NCI-H1417 (cell line): Measurements from ENCODE around the gene KLK2.
"Not testable (repeated sequence)": the region's sequence is repeated elsewhere in the genome, so short reads cannot be mapped to it uniquely, and the experiment has no call there.

Experiments
- DNase-seq, 3 experiments: peaks; one replicate each; lab custom pipeline; 2025; lab: John Stamatoyannopoulos, UW

Gene KLK2

DNA sequence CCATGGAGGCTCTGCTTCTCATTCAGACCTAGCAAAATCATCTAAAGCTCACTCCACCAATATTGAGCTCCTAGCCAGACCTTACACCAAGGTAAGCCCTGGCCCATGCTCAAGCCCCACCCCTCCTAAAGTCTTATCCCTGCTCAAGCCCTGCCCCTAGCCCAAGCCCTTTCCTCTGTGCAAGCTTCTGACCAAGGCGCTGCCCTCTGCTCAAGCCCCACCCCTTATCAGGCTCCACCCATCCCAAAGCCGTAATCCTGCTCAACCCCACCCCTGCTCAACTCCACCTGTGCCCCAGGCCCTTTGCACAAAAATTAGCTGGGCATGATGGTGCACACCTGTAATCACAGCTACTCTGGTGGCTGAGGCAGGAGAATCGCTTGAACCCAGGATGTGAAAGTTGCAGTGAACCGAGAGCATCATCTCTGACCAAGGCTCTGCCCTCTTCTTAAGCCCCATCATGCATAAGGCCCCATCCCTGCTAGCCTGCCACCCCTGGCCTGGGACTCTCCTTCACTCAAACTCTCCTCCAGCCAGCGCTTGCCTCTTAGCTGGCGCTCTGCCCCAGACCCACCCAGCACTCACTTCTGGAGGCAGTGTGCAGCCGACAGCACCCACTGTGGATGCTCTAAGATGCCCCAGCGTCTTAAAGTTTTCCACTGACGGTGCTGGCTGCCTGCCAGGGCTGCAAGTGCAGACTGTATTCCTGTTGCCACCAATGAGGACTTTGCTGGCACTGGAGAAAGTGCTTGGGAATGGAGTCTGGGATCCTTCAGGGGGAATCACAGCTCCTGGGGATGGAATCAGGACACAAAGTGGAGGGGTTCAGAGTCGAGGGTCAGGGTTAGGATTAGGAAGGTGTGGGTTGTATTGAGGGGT lies 21.5 kb downstream of the KLK2 start:
- no peak for DNase-seq

DNA sequence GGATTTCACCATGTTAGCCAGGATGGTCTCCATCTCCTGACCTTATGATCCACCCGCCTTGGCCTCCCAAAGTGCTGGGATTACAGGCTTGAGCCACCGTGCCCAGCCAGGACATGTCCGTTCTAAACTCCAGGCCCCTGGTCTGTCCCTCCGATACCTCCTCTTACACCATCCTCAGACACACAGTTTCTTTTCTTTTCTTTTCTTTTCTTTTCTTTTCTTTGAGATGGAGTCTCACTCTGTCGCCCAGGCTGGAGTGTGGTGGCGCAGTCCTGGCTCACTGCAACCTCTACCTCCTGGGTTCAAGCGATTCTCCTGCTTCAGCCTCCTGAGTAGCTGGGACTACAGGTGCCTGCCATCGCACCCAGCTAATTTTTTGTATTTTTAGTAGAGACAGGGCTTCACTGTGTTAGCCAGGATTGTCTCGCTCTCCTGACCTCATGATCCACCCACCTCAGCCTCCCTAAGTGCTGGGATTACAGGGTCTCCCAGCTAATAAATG lies 22.9 kb downstream of the KLK2 start:
- not testable (repeated sequence) for DNase-seq

DNA sequence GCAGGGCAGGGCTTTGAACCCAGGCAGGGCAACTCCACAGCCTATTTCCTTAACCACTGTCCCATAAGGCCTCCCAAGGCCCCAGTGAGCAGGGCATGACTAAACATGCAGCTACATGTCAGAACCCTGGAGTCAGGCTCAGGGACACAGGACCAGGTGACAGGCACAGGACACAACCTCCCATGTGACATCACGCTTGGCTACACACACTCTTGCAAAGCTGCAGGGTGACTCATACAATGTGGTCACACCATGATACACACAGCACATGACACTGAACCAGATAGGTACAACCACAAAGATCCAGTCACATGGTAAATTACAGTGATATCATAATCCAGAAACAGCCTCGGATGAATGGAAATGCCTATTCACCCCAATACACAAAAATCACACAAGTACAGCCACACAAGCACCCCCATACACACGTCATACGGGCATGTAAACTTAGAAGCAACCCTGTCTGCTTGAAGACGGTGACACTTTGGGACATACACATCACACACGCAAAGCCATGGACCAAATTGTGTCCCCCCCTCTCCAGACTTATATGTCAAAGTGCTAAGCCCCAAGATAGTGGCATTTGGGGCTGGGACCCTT lies 23.5 kb downstream of the KLK2 start:
- DNase-seq = peak in 2 of 3 experiments; percentile 13 to 58

DNA sequence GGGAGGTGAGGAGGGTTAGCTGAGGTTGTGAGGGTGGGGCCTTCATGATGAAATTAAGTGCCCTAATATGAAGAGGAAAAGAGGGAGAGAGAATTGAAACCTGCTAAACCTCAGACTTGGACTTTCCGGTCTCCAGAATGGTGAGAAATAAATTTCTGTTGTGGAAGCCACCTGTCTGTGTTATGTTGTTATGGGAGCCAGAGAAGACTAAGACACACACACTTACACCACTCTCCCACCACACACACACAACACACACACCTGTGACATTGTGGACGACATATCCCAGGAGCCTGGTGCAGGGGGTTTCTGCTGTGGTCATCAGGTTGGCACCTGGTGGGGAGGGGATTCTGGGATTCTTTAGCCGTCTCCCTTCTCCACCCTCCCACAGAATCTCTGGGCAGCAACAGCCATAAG lies 24.0 kb downstream of the KLK2 start:
- no peak for DNase-seq

DNA sequence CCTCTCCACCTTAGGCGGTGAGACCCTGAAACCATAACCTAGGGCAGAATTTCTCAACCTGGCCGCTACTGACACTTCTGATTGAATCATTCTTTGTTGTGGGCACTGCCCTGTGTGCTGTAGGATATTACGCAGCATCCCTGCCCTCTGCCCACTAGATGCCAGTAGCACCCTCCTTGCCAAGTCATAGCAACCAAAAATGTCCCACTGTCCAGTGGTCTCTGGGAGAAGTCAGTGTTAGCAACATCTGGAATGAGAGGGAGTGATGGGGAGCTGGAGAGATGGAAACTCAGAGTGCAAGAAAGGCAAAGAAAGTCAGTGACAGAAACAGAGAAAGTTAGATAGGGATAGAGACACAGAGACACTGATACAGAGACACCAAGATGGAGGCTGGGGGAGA lies 24.4 kb downstream of the KLK2 start:
- no peak for DNase-seq

DNA sequence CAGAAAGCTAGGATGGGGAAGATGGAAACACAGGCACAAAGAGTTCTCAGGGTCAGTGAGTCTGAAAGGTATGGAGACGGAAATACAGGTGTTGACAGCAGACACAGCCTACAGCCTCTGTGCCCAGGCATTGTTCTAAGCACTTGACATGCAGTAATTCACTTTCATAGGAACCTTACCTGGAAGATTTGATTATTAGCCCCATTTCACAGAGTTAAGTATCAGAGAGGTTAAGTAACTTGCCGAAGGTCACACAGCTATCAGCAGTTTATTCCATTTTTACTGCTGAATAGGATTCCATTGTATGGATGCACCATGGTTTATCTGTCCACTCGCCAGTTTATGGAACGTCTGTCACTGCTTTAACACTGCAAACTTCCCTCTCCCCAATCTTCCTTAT lies 24.8 kb downstream of the KLK2 start:
- no peak for DNase-seq

DNA sequence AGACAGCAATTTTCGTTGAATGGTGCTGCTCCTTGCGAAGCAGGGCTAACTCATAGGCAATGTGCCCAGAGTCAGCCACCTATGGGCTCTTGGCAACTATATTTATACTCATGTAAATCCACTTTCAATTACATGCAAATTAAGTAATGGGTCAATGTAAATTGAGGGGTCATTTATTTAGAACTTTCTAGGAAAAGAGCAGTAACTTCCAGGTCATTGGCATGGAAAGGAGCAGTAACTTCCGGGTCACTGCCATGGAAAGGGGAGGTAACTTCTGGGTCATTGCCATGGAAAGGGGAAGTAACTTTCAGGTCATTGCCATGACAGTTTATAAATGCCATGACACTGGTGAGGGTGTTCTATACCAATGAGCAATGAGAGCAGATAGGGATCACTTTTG lies 26.3 kb downstream of the KLK2 start:
- DNase-seq = no peak

DNA sequence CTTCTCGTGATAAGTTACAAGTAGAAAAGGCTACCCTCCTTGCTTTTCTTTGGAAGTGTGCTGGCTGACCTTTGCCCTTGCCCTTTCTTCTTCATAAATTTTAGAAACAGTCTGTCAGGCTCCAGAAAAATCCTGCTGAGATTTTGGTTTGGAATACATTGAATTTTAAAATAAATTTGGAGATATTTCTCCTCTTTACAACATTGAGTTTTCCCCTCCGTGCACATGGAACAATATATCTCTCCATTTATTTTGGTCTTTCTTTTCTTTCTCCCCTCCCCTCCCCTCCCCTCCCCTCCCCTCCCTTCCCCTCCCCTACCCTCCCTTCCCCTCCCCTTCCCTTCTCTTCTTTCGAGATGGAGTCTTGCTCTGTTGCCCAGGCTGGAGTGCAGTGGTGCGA lies 29.4 kb downstream of the KLK2 start:
- no peak for DNase-seq

DNA sequence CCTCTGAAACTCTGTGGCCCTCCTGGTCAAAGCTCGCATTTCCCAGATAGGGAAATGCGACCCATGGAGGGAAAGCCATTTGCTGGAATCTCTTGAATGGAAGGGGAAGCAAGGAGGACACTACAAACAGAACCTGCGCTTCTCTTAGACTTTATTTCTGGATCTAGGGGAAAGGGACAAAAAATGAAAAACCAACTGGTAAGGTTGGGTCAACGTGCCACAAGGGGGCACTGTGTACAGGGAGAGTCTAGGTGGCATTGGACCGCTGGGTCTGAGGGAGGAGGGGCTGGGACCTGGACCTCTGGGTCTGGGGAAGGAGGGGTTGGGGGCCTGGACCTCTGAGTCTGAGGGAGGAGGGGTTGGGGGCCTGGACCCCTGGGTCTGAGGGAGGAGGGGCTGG lies 33.0 kb downstream of the KLK2 start:
- peak in 2 of 3 experiments; percentile 8 to 18 for DNase-seq

DNA sequence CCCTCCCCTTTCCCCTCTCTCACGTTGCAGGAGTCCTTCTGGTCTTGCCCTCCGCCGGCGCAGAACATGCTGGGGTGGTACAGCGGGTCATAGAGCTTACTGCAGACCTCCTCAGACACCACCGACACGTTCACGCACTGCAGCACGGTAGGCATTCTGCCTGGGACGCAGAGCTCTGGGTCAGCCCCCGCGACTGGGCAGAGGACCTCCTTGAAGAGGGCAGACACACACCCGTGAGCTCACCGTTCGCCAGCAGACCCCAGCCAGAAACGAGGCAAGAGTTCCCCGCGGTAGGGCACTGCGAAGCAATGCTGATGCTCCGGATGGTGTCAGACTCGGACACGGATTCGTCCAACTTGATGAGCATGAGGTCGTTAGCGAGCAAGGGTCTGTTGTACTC lies 35.1 kb downstream of the KLK2 start:
- no peak for DNase-seq

DNA sequence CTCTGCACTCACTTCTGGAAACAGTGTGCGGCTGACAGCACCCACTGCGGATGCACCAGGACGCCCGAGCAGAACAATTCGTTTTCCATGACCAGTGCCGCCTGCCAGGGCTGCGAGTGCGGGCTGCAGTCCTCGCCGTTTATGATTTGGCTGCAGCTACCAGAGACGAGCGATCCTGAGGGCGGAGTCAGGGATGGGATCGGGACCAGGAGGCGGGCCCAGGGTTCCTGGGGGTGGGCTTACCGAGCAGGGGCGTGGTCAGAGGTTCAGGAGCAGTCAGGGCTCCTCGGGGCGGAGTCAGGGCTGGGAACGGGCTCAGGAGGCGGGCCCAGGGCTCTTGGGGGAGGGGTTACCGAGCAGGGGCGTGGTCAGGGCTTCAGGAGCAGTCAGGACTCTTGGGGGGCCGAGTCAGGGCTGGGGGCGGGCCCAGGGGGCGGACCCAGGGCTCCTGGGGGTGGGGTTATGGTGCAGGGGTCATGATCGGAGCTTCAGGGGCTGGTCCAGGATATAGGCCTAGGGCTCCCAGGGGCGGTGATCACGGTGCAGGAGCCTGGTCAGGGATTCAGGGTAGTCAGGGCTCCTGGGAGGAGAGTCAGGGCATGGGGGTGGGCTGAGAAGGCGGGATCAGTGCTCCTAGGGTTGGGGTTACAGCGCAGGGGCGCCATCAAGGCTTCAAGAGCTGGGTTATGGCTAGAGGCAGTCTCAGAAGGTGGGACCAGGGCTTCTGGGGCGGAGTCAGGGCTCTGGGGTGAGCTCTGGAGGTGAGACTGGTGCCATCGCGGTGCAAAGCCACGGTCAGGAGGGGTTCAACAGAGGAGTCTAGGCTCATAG lies 36.2 kb downstream of the KLK2 start:
- DNase-seq = peak in 2 of 3 experiments; percentile 27 to 53

DNA sequence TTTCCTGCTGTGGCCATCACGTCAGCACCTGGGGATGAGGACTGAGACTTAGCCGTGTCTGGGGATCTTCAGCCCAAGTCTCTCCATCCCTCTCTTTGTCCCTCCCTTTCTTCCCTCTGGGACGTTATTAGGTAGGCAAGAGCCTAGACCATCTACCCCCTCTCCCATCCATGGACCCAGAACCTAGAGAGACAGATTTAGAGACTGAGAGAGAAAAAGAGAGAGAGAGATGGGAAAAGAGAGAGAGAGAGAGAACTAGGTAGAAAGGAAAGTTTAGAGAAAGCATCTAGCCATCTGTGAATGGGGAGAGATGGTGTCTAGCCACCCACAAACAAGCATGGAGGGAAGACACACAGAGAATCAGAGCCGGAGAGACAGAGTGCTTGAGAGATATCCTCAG lies 37.5 kb downstream of the KLK2 start:
- no peak for DNase-seq

DNA sequence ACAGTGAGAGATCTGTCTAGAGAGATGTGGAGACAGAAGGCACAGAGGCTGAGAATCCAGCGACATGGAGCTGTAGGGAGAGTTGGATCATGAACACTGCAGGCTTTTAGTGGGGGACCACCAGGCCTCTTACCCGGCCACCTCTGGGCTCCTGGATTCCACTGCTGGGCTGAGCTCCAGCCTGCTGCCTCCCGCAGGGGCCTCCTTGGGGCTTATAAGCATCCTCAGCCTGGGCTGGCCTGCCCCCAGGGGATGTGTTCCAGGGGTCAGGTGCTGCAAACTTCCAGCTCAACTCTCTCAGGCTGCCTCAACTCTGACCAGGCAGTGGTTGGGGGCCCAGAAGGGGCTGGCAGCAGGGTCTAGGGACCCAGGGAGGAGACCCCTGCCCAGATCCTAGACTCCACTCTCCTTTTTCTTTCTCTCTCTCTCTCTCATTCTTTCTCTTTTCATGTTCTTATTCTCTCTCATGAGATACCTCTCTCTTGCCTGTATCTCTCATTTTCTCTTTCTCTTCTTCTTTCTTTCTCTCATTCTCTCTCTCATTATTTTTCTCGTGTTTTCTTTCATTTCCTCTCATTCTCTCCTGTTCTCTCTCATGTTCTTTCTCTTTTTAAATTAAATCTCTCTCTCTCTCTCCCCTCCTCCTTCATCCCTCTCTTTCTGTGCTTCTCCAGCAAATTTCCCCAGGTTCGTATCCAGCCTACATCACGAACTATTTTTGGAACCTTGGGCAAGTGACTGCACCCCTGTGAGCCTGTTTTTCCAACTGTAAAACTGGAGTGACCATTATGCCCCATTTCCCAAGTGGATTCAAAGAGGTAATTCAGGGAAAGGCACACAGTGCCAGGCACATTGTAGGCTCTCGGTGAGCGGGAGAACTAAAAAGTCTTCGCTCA lies 38.2 kb downstream of the KLK2 start, which contains the start of gene KLK4:
Gene KLK4 (minus strand): TSS at position 190 of the 896 bp plus-strand sequence. CDS start 657 bp downstream, outside the sequence.
- DNase-seq = no peak

DNA sequence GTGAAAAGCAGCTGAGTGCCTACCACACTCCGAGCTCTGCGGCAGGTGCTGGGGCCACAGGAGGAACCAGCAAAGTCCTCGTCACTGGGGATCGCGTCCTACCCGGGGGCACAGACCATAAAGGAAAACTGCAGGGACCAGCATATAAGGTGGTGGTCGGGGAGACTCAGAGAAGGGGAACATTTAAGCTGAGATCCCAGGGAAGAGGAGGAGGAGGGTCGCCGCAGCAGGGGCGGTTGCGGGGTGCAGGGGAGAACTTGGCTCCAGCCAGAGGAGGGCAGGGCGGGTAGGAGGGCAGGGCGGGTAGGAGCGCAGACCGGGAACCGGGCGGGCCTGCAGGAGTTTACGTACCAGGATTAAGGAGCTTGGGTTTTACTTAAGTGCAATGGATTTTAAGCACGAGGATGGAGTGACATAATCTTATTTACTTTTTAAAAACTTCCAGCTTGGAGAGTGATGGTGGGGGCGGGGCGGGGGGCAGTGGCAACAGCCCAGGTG lies 38.9 kb downstream of the KLK2 start:
- DNase-seq = no peak

DNA sequence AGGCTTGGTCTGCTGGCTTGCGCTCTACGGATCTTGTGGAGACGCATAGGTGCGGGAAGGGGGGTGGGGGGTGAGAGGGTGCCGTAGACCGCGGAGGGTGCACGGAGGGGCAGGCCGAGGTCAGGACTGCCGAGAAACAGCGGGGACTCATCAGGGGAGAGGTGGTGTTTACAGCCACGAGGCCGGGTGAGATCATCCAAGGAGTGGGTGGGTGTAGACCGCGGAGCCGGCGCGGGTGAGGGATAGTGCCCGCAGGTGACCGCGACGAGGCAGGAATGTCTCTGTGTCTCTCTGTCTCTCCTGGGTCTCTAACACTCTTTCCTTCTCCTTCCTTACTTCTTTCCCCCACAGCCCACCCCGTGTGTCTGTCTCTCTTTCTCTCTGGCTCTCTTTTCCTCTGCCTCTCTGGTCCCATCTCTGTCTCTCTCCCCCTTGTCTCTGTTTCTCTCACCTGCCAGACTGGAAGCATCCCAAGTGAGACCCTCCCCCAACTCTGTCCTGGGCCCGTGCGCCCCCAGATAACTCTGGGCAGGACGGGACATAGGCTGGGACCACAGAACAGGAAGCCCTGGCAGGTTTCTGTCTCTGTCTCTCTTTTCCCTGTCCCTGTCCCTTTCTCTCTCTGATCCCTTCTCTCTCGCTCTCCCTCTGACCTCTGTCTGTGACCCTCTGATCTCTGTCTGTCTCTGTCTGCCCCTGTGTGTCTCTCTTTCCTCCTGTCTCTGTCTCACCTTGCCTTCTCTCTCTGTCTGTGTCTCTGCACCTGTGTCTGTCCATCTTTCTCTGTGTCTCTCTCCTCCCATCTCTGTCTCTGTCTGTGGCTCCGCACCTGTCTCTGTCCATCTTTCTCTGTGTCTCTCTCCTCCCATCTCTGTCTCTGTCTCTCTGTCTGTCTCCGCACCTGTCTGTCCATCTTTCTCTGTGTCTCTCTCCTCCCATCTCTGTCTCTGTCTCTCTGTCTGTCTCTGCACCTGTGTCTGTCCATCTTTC lies 39.8 kb downstream of the KLK2 start:
- DNase-seq = no peak

DNA sequence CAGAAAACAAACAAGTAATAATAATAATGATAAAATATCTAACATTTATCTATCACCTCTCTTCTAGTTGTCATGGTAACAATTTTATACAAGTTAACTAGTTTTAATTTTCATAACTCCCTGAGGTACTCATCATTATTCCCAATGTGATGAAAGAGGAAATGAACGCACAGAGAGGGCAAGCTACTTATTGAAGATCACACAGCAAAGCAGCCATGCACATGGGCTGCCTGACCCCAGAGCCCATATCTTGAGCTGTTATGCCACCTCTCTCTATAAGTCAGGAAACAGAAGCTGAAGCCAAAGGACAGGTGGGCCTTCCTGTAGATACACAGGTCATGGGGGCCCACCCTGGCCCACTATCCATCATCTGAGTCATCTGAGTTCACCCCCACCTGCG lies 42.8 kb downstream of the KLK2 start:
- DNase-seq = no peak

DNA sequence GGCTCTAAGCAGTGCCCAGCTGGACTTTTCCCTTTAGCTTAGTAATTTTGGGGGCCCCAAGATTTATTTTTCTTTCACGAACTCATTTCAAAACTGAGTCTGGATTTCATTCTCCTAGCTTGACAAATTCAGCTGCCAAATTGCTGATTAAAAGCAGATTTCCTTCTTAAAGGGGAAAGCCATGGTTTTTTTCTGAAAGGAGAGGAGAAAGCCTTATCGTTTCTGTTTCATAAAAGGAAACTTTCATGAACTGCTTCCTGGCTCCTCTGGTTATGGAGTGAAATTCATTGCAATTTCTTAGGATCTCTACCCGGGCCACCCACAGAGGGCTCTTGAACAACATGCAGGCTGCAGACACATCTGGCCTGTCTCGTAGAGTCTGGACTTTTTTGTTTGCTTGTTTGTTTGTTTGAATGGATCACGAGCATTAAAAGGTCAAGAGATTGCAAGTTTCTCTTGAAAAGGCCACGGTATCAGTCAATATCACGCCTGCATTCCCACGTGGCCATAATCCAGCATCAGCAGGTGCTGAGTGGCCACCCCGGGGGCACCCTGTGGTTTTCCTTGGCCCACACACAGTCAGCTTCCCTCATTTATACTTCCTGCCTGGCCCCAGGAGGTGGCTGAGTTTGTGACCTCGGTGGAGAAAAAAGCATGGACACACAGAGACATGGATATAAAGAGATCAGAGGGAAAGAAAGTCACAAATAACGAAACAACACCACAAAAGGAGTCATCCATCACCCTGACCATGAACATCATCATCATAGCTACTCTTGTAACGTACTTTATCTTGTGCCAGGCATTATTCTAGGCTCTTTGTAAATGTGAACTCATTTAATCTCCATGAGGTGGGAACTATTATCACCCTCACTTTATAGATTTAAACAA lies 48.4 kb downstream of the KLK2 start:
- peak in 2 of 3 experiments; percentile 64 to 92 for DNase-seq

DNA sequence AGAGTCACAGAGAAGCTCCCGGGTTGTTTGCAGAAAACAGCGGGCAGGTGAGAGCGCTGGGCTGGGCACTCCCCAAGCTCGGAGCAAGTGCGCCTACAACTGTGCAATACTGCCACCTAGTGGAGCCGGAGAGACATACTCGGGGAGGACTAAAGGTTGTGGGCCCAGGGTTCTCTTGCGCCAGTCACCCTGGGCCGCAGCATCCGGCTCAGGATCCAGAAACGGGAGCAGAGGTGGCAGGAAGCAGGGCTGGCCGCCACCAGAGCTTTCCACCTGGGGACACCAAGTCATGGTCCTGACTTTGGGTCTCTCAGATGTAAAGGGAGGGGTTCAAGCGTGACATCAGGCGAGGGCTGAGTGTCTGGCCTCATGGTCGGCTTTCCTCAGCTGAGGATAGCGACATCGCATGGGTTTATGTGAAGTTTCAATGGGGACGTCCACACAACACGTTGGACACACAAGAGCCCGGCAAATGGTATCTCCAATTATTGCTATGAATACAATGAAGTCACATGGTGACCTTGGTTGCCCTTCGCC lies 49.1 kb downstream of the KLK2 start:
- peak; percentile 83 to 94 (median 93) for DNase-seq
